GM20431 (cell line): ENCODE data around the gene PIP5KL1.

Experiments used
- in situ Hi-C: fragments of 300-500 bp; cut with MseI, MboI; formaldehyde crosslinking; loops from one replicate; pipeline ENCODE4 v1.15.0; 2020; ENCODE audit warnings: low sequenced_read_pairs; ENCODE audit not compliant: unreplicated experiment

PIP5KL1 gene

GRCh38 chr9:127937388-127938297, 7.1 kb upstream of the PIP5KL1 start, which contains the start of gene DPM2:
TSS of gene DPM2 (minus strand) at chr9:127937854. CDS start at chr9:127937820, 34 bp downstream.
- in situ Hi-C loops = no loop called here

GRCh38 chr9:127937056-127937387, 6.4 kb upstream of the PIP5KL1 start:
- in situ Hi-C loops = no loop called here

GRCh38 chr9:127936347-127936852, 5.8 kb upstream of the PIP5KL1 start:
- in situ Hi-C loops = no loop called here

GRCh38 chr9:127935765-127936221, 5.2 kb upstream of the PIP5KL1 start:
- in situ Hi-C loops = no loop called here

GRCh38 chr9:127934986-127935385, 4.4 kb upstream of the PIP5KL1 start:
- in situ Hi-C loops = no loop called here

- in situ Hi-C loops = no loop called here
These were observed 3.7 kb upstream of the PIP5KL1 start for GRCh38 chr9:127934248-127934647.

- in situ Hi-C loops = no loop called here
These were observed 710 bp upstream of the PIP5KL1 start for GRCh38 chr9:127931092-127931881.

GRCh38 chr9:127929625-127929979, 975 bp downstream of the PIP5KL1 start:
- in situ Hi-C loops = no loop called here

GRCh38 chr9:127928676-127929624, 1.6 kb downstream of the PIP5KL1 start:
- in situ Hi-C loops = no loop called here

GRCh38 chr9:127927988-127928675, 2.4 kb downstream of the PIP5KL1 start:
- in situ Hi-C loops = no loop called here

- in situ Hi-C loops = no loop called here
These were observed 3.2 kb downstream of the PIP5KL1 start for GRCh38 chr9:127927201-127927987.

GRCh38 chr9:127926906-127927200, 3.7 kb downstream of the PIP5KL1 start:
- in situ Hi-C loops = no loop called here

- in situ Hi-C loops = no loop called here
These were observed 4.3 kb downstream of the PIP5KL1 start for GRCh38 chr9:127925959-127926905.

- in situ Hi-C loops = no loop called here
These were observed 5.7 kb downstream of the PIP5KL1 start for GRCh38 chr9:127924736-127925444.

GRCh38 chr9:127923771-127924170, 6.8 kb downstream of the PIP5KL1 start:
- in situ Hi-C loops = no loop called here

GRCh38 chr9:127923046-127923445, 7.5 kb downstream of the PIP5KL1 start:
- in situ Hi-C loops = no loop called here

- in situ Hi-C loops = no loop called here
These were observed 8.9 kb downstream of the PIP5KL1 start for GRCh38 chr9:127921557-127922120.
